GM19372 (cell line): ENCODE data around the gene ODAD2.

Source experiments
- ATAC-seq: cut with Tn5 transposase; IDR thresholded peaks from one replicate; pipeline ENCODE4 v1.9.1; 2021; ENCODE audit warnings: mild to moderate bottlenecking, low read depth, moderate library complexity; ENCODE audit not compliant: unreplicated experiment

Gene ODAD2

DNA sequence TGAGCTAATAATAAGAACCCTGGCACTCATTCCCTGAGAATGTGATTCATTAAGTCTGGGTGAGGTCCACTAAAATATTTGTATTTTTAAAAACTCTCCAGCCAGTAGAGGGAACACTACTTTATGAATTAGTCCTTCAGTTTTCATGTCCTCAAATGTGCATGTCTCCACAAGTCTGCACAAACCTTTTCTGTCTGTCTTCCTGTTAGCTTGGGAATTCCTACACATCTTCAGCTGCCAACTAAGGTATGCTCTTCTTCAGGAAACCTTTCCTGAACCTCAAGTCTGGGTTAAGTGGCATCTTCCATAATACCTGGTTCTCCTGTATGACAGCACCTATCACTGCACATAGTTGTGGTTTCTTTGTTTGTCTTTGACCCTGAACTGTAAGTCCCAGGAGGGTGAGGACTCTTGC is 133.7 kb downstream of the ODAD2 start:
- ATAC-seq = no peak

DNA sequence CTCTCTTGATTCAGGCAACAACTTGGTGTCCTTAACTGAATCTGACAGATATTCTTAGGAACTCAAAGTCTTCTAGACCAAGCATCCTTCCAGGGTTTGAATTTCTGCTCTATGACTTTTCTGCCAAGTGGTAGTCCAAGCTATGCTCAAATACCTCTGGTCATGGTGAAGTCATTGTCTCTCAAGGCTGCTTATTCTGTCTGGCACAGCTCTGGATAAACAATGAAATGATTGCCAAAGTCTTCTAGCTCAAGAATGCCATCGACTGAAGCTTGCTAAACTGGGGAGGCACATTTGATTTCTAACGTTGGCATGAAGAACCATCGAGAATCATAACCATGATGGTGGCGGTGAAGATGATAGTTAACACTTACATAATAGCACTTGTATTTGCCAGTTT is 137.1 kb downstream of the ODAD2 start:
- no peak for ATAC-seq

DNA sequence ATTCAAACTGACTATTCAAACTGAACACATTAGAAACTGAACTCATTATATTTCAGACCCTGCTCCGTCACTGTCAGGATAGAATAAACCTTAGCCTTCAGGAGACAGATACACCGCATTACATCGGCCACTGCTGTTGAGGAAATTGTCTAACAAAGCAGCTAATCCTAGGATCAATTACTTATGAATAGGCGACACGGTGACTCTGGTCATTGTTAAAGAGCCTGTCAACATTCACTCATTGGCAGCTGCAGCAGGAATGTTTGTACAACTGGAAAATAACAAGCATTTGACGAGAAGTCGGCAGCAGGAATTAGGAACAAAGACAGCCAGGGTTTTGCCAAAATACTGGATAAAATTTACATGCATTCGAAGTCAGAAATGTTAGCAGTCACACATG is 141.3 kb downstream of the ODAD2 start:
- no peak for ATAC-seq

DNA sequence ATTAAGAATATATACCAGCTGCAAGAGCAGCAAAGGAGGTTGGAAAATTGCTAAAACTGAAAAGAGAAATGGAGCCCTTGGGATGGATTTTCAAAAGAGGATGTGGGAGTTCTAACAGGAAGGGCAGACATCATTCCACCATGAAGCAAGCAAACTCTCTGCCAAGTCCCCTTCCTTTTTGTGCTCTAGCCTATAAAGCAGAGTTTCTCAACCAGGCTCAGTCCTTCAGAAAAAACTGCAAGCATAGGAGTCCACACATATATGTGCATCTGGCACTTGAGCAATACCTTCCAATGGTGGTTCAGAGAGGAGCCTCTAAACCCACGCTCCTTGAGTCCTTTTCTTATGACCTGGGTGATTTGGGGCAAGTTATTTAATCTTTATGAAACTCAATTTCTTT is 154.7 kb downstream of the ODAD2 start:
- ATAC-seq = no peak

DNA sequence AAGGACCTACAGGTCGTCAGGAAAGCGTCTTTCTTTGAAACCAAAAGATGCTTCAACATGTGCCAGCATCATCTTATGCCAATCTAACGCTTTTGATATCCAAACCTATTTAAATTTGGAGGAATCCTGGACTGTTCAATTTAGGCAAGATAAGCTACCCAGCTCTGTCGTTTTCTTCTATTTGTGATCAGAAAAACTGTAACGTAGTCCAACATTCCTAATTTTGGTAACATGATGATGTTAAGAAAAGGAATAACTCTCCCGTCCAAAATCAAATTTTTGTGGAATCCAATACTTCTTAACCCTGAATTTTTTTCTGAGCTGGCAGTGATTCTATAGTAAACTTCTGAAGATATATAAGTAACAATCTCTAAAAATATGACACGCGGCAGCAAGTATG is 160.0 kb downstream of the ODAD2 start:
- no peak for ATAC-seq

DNA sequence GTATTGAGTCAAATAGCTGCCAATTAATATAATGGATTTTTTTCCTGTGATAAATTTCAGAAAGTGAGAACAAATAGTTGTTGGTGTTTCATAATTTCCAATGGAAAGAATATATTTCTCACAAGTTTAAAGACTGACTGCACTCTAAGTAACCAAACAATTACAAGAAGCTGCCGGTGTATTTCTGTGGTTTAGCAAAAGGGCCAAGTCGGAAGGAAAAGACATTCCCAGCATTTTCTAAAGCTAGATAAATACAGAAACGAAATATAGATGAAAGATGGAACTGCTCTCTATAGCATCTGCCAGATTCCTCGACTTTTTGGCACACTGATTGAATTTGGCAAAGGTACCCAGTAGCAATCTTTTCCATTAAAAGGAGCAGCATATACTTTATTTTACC is 160.5 kb downstream of the ODAD2 start:
- no peak for ATAC-seq

DNA sequence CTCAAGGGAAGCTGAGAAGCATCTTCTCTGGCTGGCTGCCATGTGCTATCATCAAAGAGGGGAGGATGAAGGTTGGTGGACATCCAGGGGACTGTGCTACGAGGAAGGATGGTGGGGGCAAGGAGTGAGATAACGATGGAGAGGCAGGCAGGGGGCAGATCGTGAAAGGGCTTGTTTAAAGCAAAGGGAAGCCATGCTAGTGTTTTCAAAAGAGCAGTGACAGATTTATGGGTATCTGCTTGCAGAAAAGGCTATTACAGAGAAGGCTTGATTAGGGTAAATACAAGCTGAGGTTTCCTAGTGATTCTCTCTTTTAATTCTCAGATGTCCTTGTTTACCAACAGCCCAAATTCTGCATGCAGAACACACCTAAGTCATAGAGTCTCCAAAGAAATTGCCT is 164.4 kb downstream of the ODAD2 start:
- no peak for ATAC-seq

DNA sequence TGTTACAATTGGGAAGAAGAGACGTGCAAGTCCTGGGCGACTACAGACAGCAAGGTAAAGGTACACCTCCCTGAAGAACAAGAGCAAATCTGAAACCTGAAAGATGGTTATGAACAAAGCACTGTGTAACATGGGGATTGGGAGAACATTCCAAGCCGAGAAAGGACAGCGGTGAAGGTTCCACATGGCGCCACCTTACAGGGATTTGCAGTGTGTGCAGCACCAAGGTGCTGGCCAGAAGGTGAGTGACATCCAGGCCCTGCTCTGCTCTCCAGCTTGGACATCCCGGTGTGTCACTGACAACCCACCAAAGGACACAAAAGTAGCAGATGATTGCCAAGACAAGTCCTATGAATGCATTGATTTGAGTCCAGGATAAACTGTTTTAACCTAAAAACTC is 165.1 kb downstream of the ODAD2 start:
- ATAC-seq = no peak

DNA sequence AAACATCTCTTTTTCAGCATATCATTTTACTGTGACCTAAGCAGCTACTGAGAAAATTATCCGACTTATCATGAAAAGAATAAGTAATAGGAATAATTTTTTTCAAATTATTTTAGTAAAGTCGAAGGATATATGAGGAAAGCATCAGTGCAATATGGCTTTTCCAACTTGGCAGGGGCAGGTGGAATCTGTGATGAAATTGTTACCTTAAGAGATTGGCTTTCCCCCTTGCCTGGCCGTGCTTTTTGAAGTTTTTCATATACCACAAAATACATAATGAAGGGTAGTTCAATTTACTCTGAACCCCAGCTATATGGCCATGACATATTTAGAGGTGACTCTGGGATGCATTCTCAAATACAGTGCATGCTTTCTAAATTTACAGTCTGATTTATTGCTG is 166.1 kb downstream of the ODAD2 start:
- ATAC-seq = no peak

DNA sequence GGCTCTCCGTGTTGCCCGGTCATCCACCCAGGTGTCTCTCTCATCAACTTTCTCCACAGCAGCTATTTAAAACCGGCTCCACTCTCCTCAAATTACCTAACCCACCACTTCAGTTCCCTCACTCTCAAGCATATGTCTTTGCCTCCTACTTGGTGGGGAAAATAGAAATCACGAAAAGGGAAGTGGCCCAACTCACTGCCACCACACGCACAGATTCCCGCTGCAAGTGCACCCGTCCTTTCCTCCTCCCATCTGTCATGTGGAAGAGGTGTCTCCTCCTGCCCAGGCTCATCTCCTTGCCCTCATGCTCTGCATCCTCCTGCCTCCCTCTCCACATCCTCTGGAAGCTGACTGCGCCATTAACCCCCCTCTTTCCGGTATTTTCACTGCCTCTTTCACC is 172.5 kb downstream of the ODAD2 start:
- no peak for ATAC-seq

DNA sequence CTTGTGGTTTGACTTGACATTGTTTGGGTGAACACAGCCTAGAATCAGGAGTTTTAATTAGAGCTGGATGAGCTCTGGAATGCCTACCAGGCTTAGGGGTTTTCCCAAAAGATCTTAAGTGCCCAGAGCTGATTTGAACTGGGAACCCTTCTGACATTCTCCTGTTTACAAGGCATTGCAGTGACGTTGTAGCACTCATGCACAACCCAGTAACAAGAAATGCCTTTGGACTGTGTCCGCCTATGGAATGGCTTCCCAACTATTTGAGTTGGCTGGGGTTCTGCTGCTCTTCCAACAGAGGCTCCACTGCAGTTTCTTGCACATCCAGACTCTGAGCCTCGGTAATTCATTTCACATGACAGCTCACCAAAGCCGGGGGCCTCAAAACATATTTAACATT is 176.6 kb downstream of the ODAD2 start:
- ATAC-seq = no peak

DNA sequence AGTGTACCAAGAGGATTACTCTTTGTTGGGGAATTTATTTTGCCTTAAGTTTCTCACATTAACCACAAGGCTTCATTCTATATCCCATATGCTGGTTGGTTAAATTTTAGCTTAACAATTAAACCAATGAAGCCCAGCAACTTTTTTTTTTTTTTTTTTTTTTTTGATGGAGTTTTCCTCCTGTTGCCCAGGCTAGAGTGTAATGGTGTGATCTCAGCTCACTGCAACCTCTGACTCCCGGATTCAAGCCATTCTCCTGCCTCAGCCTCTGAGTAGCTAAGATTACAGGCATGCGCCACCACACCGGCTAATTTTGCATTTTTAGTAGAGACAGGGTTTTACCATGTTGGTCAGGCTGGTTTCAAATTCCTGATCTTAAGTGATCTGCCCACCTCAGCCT is 178.2 kb downstream of the ODAD2 start:
- ATAC-seq = no peak

DNA sequence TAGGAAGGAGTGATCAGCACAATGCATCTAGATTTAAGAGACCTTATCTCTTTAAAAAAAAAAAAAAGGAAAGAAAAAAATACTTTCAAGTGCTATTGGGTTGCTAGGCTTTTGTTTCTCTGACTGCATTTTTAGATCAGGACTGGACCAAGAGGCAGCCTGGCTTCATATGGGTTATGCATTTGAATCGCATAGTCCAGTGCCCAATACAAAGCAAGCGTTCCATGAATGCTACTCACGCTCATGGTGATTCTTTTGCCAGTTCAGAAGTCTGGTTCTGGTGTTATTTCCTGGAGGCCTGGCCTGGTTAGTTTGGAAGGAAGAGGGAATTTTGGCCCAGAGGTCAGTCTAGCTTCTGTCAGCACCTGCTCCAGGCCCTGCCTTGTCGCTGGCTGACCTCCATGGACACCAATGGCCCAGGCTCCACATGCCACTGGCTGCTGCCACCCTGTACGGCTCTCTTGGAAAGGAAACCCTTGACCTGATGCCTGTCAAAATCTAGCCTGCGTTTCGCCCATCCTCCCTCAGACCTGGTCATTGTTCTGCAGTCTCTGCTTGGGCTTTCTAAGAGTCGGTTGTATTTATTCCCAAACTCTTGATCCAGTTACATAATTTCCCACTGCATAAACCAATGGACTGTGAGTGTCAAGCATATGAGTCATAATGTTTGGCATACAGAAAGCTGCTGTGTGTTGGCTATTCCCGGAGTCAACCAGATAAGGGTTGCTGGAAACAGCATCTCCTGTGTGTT is 178.9 kb downstream of the ODAD2 start:
- no peak for ATAC-seq

DNA sequence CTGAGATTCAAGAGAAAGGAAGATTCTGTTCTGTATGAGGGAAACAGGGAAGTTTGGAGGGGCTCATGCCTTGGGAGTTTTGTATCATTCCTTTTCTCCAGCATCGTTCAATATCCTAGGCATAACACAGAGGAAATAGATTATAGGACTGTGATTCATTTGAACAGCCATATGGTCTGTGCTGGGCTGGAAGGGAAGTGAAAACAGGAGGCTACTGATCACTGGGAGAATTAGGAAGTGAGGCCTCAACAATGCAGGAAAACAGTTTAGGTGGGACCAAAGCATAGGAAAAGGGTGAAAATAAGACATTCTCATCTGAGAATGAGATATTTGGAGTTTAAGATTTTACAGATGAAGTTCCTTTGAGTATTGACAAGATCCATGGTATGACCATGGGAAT is 182.6 kb downstream of the ODAD2 start:
- ATAC-seq = no peak

DNA sequence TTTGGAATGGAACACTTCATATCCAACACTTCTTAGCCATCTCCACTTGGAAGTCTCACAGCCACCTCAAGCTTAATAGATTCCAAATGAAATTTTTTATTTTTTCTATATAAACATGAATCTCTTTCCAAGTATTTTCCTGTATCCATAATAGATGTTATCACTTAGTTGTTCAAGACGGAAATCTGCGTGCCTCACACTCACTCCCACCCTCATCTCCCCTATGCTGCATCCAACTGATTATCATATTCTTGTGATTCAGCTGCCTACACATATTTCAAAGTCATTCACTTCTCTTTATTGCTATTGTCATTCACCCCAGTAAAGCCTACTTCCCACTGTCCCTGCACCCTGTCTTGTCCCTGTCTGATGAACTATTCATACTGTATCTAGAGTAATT is 183.0 kb downstream of the ODAD2 start:
- no peak for ATAC-seq

DNA sequence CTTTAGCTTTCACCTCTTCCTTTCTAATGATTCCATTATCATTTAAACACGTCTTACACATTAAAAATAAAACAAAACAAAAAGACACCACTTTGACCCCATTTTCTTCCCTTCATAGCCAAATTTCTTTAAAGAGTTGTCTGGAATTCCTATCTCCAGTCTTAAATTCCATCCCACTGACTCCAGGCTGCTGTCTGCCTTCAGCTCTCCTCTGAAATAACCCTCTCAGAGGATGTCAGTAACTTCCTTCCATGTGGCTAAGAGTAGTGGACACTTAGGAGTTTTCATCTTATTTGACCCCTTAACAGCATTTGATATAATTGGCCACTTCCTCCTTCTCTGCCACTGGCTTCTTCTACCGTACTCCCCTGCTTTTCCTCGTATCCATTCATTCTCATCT is 183.6 kb downstream of the ODAD2 start:
- ATAC-seq = no peak

DNA sequence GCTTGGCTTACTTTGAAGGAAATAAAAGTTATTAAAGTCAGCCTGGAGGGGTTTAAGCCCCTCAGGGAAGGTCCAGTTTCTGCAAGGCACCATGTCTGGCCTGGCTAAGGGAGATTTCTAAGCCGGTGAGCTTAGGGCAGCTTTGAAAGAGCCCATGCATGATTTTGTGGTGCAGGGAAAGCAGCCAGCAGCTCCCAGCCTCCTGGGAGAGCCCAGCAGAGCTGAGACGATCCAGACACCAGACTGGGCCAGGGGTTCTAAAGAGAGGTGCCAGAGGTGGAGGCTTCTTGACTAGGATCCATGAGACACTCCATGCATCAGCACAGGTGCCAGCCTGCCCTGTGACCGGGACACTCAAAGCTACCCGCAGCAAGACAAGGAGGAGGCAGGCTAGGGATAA is 193.7 kb downstream of the ODAD2 start:
- ATAC-seq = no peak

DNA sequence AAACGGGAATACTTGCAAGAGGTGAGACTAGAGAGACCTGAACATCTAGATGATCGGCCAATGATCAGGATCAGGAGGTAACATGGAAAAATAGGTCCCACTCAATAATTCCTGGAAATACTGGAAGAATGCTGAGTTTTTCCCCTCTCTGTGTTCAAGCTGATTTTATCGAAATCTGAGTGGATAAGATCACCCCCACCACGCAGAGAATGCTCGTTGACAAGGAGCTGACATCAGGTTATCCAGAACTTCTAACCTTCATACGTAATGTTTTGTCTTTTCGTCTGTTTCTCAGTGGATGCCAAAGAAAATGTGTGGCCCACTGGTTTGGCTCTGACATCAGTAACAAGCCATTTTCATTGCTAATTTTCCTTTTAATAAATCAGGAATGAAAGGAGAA is 194.7 kb downstream of the ODAD2 start:
- ATAC-seq = no peak

DNA sequence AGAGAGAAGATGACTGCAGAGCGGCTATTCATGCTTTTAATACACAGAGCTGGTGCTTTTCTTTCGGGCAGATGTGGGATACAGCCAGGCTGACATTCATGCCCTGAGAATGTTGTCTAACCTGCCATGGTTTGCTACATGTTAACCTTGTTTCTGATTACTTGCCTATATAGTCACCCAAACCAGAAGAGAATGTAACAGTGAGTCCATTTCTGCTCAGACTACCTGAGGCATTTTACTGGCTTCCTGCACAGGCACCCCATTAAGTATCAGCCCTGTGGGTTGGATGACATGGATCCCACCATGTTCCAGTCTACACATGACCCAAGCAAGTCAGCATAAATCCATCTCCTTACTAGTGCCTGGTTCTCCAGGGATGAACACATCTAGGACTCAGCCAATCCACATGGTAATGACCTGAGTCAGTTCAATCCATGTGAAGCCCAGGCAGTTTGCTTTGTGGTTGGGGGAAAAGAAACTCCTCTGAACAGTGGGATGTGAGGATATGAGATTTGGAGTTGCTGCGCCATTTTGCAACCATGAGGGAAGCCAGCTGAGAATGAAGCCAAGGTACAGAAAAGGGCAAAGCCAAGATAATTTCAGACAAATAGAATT is 197.6 kb downstream of the ODAD2 start:
- no peak for ATAC-seq

DNA sequence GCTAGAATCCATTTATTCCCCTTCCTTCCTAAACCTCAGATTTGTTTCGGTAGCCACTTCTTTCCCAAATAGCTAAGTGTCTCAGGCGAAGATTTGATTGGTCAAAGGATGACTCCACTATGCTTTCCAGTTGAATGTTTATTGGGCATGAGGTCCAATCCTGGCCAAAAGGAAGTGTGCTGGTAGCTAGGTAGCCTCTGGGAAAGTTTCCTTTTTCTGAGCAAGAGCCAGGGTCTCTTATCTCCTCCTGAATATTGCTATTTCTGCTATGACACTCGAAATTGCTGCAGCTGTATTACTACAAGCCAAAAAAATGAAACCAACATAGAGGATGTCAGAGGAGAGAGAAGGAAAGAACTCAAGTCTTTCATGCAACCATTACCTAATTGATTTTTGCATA is 199.8 kb downstream of the ODAD2 start:
- no peak for ATAC-seq

DNA sequence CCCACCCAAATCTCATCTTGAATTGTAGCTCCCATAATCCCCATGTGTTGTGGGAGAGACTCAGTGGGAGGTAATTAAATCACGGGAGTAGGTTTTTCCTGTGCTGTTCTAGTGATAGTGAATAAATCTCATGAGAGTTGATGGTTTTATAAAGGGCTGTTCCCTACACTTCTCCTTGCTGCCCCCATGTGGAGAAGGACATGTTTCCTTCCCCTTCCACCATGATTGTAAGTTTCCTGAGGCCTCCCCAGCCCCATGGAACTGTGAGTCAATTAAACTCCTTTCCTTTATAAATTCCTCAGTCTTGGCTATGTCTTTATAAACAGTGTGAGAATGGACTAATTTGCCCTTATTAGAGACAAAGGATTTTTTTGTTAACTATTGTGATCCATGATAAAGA is 204.7 kb downstream of the ODAD2 start:
- no peak for ATAC-seq

DNA sequence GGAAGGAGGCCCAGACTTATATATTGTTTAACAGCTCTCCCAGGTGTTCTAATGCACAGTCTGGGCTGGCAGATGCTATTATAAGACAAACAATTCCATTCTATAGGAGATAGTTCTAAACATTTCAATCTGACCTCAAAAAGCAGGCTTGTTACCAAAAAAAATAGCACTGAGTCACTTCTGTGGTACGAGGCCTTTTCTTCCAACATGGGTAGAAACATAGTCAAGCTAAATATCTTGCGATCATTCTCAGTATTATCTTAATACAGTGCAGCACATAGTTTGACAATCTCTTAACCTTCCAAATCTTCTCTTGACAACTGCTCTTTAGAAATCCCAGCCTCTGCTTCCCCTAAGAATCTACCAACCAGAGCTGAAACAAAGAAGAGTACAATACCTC is 206.7 kb downstream of the ODAD2 start:
- no peak for ATAC-seq

DNA sequence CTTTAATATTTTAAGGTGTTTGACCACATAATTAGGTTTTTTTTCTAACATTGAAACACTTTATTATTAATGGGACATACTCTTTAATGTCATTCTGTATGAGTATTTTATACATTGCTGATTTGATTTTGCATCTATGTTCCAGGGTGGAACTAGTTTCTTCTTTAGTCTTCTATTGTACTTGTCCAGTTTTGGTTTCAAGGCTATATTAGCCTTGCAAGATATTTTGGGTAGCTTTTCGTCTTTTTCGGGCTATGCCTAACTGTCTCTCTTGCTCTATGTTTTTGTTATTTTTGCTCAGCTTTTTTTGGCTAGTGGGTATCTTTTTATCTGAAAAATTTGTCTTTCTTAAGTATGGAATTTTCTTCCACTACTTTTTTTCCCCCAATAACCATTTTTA is 214.6 kb downstream of the ODAD2 start:
- ATAC-seq = no peak
